ENCODE measurements around the gene RENBP. TPM values are rescaled to one million over a fixed set of nuclear protein-coding genes. Genes with fewer than 3 reads are reported as not detected.

RENBP gene
- total and polyA plus RNA-seq, 9 of the 15 experiments (the other 6 are each of a cell fraction or from before 2014, with no cell fraction given) = 0.07 to 14.8 (median 10.6) TPM; not detected in 1

DNA sequence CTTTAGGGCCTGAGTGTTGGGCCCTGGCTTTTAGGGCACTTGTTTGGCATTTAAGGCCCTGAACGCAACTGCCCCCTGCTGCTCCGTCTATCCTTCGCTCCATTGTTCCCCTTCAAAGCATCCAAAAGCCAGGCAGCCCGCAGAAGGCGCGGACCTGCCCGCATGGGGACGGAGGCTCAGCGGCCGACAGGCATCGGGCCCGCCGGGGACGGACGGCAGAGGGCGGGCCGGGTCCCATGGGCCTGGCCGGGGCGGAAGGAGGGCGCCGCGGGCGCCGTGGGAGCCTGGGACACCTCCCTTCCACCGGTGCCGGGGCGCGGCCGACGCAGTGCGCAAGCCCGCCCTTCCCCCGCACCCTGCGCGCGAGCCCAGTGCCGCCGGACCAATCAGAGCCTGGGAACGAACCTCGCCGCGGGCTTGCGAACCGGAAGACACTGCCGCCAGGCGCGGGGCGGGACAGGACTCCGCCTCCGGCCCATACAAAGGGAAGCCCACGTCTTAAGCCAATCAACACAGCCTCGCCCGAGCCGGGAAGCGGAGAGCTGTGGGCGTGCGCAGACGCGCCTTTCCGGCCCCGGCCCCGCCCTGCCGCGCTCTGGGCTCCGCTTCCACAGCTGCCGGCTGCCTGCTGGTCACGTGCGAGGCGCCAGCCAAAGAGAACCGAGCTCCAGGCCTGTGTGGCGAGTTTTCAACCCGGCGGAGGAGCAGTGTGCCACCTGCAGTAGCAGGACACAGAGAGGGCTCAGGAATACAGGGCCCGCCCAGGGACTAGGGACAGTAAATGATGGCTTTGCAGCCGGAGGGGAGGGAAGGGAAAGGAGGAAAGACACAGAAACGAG is 16.3 kb downstream of the RENBP start (continued):
- TF ChIP-seq, protein P1, sequence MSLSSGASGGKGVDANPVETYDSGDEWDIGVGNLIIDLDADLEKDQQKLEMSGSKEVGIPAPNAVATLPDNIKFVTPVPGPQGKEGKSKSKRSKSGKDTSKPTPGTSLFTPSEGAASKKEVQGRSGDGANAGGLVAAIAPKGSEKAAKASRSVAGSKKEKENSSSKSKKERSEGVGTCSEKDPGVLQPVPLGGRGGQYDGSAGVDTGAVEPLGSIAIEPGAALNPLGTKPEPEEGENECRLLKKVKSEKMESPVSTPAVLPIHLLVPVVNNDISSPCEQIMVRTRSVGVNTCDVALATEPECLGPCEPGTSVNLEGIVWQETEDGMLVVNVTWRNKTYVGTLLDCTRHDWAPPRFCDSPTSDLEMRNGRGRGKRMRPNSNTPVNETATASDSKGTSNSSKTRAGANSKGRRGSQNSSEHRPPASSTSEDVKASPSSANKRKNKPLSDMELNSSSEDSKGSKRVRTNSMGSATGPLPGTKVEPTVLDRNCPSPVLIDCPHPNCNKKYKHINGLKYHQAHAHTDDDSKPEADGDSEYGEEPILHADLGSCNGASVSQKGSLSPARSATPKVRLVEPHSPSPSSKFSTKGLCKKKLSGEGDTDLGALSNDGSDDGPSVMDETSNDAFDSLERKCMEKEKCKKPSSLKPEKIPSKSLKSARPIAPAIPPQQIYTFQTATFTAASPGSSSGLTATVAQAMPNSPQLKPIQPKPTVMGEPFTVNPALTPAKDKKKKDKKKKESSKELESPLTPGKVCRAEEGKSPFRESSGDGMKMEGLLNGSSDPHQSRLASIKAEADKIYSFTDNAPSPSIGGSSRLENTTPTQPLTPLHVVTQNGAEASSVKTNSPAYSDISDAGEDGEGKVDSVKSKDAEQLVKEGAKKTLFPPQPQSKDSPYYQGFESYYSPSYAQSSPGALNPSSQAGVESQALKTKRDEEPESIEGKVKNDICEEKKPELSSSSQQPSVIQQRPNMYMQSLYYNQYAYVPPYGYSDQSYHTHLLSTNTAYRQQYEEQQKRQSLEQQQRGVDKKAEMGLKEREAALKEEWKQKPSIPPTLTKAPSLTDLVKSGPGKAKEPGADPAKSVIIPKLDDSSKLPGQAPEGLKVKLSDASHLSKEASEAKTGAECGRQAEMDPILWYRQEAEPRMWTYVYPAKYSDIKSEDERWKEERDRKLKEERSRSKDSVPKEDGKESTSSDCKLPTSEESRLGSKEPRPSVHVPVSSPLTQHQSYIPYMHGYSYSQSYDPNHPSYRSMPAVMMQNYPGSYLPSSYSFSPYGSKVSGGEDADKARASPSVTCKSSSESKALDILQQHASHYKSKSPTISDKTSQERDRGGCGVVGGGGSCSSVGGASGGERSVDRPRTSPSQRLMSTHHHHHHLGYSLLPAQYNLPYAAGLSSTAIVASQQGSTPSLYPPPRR (CRISPR knock-in tag; IDR thresholded peaks at IDR 0.05; ENCODE audit: borderline replicate concordance) = no peak
- no peak for TF ChIP-seq CBX5 (IDR thresholded peaks at IDR 0.05; ENCODE audit: borderline replicate concordance, low read depth)
- TF ChIP-seq, protein P2, sequence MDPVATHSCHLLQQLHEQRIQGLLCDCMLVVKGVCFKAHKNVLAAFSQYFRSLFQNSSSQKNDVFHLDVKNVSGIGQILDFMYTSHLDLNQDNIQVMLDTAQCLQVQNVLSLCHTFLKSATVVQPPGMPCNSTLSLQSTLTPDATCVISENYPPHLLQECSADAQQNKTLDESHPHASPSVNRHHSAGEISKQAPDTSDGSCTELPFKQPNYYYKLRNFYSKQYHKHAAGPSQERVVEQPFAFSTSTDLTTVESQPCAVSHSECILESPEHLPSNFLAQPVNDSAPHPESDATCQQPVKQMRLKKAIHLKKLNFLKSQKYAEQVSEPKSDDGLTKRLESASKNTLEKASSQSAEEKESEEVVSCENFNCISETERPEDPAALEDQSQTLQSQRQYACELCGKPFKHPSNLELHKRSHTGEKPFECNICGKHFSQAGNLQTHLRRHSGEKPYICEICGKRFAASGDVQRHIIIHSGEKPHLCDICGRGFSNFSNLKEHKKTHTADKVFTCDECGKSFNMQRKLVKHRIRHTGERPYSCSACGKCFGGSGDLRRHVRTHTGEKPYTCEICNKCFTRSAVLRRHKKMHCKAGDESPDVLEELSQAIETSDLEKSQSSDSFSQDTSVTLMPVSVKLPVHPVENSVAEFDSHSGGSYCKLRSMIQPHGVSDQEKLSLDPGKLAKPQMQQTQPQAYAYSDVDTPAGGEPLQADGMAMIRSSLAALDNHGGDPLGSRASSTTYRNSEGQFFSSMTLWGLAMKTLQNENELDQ (CRISPR knock-in tag; IDR thresholded peaks at IDR 0.05; ENCODE audit: borderline replicate concordance) = no peak
- no peak for TF ChIP-seq NR2F6 (CRISPR knock-in tag; IDR thresholded peaks at IDR 0.05)
- TF ChIP-seq SP2 (IDR thresholded peaks at IDR 0.05; ENCODE audit: extremely low read depth, low read depth, low read length, poor library complexity, severe bottlenecking) = peak; percentile 36
- TF ChIP-seq XRCC5 (IDR thresholded peaks at IDR 0.05; ENCODE audit: low read depth, low read length) = no peak
- no peak for TF ChIP-seq CHD4 (IDR thresholded peaks at IDR 0.05; ENCODE audit: insufficient read depth, insufficient replicate concordance, low read depth, low read length, poor library complexity, severe bottlenecking)
- TF ChIP-seq YBX1 (IDR thresholded peaks at IDR 0.05) = no peak
- TF ChIP-seq, protein P3, sequence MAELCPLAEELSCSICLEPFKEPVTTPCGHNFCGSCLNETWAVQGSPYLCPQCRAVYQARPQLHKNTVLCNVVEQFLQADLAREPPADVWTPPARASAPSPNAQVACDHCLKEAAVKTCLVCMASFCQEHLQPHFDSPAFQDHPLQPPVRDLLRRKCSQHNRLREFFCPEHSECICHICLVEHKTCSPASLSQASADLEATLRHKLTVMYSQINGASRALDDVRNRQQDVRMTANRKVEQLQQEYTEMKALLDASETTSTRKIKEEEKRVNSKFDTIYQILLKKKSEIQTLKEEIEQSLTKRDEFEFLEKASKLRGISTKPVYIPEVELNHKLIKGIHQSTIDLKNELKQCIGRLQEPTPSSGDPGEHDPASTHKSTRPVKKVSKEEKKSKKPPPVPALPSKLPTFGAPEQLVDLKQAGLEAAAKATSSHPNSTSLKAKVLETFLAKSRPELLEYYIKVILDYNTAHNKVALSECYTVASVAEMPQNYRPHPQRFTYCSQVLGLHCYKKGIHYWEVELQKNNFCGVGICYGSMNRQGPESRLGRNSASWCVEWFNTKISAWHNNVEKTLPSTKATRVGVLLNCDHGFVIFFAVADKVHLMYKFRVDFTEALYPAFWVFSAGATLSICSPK (IDR thresholded peaks at IDR 0.05; ENCODE audit: borderline replicate concordance) = no peak
- TF ChIP-seq, protein P4, sequence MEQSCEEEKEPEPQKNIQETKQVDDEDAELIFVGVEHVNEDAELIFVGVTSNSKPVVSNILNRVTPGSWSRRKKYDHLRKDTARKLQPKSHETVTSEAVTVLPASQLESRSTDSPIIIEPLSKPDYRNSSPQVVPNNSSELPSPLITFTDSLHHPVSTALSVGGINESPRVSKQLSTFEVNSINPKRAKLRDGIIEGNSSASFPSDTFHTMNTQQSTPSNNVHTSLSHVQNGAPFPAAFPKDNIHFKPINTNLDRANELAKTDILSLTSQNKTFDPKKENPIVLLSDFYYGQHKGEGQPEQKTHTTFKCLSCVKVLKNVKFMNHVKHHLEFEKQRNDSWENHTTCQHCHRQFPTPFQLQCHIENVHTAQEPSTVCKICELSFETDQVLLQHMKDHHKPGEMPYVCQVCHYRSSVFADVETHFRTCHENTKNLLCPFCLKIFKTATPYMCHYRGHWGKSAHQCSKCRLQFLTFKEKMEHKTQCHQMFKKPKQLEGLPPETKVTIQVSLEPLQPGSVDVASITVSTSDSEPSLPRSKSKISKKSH (CRISPR knock-in tag; IDR thresholded peaks at IDR 0.05) = no peak
- TF ChIP-seq ETV1 (tag; conservative IDR thresholded peaks at IDR 0.05; ENCODE audit: low read depth) = peak; percentile 48; the same call in 1 of the 2 replicates
